Measurements from ENCODE around the gene CADM1.

Gene CADM1

DNA sequence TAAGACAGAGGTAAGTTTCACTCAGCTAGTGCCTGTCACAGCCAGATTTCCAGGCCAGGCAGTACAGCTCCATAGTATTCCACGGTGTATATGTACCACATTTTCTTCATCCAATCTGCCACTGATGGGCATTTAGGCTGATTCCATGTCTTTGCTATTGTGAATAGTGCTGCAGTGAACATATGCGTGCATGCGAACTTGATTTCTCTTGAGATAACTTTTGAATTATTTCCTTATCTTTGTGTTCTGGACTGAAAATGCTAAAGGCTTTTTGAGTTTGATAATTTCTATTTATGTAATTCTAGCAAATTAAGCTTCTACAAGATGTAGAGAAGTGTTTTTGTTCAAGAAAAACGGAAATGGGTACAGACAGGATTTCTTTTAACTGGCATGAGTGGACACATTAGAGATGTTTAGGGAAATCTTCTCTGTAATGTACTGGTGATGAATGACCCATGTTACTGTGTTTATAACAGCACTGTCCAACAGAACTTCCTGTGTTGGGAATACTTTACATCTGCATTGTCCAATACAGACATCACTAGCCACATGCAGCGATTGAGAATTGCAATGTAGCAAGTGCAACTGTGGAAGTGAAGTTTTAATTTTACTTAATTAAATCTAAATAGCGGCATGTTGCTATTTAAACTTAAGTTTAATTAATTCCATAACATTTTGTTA lies 151.3 kb downstream of the CADM1 start:
- no peak for DNase-seq (ENCODE audit: low read depth in 2 of 2)

DNA sequence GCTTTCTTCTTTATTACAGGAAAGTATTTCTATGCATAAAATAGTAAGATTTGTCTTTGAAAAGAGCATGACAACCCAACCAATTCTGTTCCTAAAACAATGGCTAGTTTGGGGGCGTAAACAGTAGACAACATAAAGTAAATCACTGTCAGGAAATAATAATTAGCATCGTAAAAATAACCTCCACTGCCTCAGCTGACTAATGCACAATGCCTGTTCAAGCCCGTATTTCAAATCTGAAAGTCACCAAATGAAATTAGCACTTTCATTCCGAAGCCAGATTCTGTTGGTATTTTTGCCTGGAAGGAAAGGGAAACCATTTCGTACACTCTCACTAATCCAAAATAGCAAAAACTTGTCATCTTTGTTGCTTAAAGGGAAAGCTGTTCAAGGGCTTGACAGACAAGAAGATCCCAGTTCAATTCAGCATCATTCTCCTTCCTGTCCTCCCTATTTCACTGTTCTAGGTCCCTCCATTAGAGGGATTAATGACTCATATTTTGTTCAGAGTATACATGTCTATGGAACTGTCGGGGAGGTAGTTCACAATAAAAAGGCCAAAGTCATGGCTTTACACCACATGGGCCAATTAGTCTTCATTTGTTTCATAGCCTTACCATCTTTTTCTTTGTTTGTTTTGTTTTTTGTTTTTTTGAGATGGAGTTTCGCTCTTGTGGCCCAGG lies 154.7 kb downstream of the CADM1 start:
- DNase-seq (ENCODE audit: low read depth in 2 of 2), result no peak

DNA sequence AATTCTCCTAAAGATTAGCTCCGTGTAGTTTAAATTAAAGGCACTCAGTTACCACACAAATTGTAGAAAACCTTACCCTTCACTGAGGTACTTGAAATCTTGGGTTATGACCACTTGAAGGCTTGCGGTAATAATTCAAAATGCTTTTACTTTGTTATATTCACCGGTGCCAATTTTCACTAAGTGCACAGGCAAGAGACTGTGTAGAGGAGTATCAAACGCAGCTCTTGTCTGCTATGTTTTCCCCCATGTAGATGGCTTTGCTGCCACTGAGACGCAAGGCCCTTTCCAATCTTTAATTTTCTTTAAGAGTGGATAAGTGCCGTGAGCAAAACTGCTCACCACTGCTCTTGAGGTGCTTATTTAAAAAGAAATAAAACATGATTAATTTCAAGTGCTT lies 155.8 kb downstream of the CADM1 start:
- no peak for DNase-seq (ENCODE audit: low read depth in 2 of 2)

DNA sequence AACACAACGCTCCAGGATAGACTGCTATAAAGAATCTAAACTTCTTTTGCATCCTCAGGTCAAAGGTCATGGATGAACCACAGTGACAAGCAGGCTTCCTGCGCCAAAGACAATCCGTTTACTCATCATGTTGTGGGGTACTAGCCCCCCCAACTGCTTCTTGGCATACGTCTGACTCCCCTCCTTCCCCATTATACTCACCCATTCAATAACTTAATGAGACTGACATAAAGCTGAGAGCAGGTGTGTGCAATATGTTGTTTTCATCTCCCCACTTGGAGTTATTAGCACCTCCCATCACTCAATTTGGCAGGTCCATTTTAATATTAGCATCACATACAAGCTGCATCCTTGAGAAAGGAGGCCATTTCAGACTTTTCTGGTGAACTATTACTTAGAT lies 157.1 kb downstream of the CADM1 start:
- no peak for DNase-seq (ENCODE audit: low read depth in 2 of 2)

DNA sequence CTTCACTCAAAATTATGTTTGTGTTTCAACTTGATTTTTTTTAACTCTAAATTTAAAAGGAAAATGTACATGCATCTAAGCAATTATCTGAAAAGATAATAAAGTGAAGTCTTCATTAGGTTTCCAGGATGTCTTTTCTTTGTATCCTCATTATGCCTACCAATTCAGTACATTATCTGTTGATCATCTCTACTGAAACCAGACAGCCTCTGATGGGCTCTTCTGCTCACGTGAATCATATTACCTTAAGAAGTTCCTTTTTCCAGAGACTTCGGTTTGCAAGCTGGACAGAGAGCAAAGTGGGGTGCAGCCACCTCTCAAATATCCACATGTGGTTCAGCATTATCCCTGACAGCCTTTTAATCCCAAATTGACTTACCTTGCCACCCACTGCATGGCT lies 158.4 kb downstream of the CADM1 start:
- no peak for DNase-seq (ENCODE audit: low read depth in 2 of 2)

DNA sequence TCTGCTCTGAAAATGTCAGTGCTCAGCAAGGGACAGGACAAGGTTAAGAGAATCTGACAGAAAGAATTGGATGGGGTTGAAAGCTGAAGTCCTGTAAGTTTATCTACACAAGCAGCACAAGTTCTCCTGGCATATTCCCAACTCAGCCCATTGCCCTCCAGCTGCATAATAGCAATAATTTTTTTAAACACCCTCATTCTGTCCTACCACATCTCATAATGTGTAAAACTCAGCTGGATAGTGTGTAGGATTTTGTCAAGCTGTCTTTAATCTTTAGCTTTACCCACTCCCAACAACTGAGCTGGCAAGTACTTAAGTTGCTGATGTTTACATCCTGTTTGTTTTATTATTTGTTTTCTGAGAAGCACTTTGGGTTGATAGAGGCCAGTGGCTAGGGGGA lies 158.9 kb downstream of the CADM1 start:
- no peak for DNase-seq (ENCODE audit: low read depth in 2 of 2)

DNA sequence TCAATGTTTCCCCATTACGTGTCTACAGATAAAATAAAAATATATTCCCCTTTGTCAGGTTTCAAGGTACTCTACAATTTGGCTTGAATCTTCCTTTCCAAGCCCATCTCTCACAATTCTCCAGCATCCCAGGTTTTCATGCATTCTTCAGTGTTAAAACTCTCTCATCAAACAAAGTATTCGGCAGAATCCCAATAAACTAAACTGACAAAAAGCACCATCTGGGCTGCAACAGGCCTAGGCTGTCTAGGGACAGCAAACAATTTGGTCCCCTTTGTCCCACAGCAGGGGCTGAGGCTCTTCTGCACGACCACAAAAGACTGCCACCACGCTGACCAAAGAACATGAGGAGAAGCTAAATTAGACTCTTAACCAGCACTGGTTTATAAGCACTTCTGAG lies 159.4 kb downstream of the CADM1 start:
- no peak for DNase-seq (ENCODE audit: low read depth in 2 of 2)

DNA sequence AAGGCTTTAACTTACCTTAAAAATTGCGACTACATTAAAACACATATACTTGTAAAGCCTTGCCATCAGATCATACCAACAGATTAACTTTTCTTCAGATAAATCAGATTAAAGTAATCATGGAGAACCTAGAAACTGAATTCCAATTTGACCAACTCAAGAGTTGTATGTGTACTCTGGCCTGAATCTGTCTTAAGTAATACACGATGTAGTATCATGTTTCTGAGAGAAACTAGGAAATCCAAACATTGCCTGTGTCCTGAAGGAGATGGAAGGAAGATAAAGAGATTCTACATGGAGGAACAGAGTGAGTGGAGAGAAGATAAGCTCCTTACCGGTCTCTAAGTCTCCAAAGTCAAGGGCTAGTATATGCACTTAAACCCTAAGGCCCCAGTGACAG lies 162.1 kb downstream of the CADM1 start:
- no peak for DNase-seq (ENCODE audit: low read depth in 2 of 2)

DNA sequence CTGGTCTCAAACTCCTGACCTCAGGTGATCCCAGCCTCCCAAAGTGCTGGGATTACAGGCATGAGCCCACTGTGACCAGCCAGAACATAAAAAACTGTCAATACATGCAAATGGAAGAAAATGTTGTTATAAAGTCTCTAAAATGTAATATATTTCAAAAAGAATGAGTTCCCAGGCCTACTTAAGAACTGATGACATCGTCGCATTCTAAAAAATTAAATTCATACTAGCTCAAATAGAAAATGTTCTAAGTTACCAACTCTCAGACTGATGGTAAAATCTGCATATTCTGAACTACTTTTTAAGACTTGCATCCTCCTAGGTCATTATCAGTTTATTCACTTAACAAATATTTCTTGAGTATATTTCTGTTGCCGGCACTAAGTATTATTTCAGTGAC lies 163.3 kb downstream of the CADM1 start:
- no peak for DNase-seq (ENCODE audit: low read depth in 2 of 2)

DNA sequence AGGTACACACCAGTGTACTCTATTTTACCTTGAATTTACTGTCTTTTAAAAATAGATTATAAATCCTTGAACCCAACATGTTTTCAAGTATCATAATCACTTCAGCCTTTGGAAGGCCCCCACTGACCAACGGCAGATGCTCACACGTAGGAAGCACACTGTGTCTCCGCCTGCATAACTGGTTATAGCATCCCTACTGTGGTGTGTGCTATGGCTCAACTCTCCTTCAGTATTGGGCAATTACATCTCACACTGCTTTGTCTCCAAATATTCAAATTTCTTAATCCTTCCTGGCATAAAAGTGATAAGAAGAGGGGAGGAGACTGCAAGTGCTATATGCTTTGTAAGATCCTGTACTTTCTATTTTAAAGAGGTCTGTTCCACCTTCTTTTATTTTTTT lies 165.7 kb downstream of the CADM1 start:
- no peak for DNase-seq (ENCODE audit: low read depth in 2 of 2)

DNA sequence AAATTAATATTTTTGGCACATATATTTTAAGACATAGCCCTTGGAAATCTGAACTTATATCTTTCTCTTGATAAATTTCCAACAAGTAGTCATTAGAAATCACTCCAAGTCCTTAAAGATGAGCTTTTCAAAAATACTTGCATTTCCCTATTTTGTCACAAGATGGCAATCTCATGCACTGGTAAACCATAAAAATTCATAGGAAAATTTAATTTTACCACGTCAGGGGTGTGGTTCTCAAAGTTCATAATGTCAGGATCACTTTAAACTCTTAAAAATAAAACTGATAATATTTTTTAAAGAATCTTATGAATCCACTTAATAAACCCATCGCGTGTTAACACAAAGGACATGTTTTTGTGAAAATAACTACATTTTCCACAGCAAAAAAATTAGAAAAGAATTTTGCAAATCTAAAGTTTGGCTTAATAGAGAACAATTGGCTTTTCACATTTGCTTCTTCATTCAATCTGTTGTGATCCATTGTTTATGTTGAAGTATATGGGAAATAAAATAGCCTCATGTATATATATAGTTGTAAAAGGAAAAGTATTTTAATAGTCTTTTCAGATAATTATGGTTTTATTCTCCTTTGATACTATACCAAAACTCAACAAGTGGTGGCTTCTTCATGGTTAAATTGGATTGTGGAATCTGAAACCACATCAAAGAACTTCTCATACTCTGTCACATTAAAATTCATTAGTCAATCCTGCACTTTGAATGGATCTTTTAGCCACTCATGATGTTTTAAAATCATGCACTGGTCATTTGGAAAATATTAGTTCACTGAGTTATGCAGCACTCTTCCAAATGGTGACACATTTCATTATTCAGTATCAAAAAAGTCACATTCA lies 169.1 kb downstream of the CADM1 start:
- no peak for DNase-seq (ENCODE audit: low read depth in 2 of 2)

DNA sequence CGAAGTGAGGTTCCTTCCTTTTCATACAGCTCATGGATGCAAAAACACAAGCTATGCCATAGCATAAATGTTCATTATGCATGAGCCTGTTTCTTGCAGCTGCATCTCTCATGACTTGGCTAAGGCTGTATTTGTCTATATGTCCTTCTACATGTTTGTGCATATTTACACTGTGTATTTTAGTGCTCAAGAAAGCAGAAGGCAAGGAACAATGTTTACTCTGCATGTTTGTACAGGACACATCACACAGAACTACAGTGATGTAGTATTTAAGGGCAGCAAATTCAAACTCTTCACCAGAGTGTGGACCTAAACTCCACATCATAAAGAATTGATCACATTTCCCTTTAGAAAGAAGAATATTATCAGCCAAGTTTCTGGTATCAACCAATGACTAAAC lies 170.3 kb downstream of the CADM1 start:
- no peak for DNase-seq (ENCODE audit: low read depth in 2 of 2)

DNA sequence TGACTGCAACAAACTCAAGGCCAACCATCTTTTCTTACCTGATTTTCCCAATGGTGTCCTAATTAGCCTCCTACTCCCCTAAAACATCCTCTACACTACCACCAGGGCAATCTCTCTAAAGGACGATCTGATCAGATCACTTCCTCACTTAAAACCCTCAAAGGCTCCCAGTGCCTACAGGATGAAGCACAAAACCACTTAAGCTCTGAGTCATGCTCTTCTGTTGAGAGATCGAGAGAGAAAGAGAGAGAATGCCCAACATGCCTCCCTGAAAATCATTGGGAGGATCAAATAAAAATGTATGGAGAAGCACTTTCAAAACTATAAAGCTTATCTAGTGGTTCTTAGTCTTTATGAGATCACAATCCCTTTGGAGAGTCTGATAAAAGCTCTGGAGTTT lies 171.1 kb downstream of the CADM1 start:
- DNase-seq (ENCODE audit: low read depth in 2 of 2), result no peak

DNA sequence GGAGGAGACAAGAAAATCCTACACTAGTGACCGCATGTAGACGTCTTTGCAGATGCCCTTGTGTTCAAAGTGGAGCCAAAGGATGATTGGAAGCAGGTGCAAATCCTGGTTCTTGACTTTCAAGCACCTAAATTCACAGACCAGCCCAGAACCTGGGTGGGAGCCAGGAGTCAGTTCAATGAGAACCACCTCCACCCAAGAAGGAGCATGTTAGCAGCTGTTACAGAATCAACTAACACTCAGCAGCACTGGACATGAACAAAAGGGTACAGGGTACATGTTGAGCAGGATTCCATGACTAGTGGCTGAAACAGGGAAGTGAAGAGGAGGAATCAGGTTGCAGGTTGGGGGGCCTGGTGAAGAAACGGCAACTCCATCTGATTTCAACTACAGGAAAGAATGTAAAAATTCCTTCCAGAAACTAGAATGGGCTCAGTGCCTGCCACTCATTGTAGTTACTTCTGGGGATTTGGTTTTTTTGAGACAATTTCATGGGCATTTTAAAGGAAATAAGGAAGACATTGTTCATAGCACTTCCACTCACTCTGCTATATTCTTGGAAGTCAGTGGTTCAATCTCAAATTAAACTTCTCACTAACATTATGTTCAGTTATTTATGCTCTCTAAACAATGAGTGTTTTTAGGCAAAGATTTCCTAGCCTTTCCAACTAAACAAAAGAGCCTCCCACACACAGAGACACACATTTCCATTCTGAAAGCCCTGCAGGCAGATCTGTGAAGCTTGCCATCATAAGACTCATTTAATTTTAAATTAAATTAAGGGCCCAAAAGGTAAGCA lies 173.3 kb downstream of the CADM1 start:
- DNase-seq (ENCODE audit: low read depth in 2 of 2), result no peak

DNA sequence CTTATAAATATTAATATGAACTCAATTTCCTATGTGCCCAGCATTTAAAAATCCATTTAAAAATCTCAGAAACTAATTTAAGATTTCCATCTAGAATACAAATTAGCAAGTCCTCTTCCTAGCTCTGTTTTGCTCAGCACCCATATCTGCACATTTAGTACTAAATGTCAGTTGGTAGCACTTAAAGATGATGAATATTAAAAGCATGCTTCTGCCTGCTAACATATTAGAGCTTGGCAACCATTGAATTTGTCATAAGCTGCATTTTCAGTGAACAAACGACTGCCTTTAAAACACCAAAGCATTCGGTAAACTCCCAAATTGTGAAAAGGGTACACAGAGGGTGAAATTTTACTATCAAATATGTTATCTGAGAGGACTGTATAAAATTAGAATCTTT lies 177.7 kb downstream of the CADM1 start:
- DNase-seq (ENCODE audit: low read depth in 2 of 2), result no peak

DNA sequence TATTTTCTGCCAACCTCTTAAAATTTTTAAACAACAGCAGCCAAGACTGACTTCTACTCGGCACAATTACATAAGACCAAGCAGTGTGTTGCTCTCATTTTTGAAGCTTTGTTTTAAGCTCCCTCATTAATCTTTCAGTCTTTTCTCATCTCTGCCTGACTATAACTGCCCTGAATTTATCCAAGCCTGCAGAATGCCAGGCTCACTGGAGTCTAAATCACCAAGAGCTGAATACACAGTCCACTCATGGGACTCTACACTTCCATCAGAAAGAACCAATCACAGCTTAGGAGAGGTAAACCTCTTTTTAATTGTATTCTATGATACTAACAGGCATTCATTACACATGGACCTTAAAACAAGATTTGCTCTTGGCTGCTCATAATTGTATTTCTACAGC lies 178.7 kb downstream of the CADM1 start:
- DNase-seq (ENCODE audit: low read depth in 2 of 2), result no peak

DNA sequence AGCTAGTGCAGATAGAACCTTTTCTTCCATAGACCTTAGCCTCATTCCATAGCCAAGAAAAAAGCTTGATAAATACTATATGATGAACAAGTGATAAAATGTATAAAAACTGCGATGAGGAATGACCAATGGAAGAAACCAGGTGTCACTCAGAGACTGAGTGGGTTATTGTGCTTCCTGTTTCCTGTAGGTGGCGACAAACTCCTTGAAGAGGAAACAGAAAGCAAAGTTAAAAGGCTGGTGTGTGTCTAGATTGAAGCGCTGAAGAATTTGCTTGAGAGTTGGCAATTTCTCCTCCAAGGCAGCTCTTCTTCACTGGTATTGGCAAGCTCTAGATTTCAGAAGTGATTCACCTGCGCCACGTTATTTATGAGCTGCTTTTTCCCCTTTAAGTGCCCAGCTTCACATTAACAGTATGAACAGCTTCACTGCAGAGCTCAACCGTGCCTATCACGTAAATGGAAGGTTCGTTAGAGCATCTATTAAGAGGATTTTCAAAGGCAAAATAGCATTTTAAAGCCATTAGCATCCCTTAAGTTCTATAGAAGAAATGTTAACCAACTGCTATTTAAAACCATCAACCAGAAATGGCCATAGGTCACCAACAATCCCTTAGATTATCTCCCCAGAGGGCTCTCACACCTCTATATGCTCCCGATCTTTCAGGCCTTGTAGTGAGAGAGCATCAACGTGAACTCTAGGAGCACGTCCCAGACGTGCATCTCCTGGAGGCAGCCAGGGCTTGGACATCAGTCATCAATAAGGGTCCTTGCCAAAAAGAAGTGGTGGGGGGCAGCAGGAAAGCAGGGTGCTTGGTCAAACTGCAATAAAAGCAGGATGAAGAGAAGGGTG lies 179.4 kb downstream of the CADM1 start:
- DNase-seq (ENCODE audit: low read depth in 2 of 2), result peak in 1 of 2 donors; percentile 5

DNA sequence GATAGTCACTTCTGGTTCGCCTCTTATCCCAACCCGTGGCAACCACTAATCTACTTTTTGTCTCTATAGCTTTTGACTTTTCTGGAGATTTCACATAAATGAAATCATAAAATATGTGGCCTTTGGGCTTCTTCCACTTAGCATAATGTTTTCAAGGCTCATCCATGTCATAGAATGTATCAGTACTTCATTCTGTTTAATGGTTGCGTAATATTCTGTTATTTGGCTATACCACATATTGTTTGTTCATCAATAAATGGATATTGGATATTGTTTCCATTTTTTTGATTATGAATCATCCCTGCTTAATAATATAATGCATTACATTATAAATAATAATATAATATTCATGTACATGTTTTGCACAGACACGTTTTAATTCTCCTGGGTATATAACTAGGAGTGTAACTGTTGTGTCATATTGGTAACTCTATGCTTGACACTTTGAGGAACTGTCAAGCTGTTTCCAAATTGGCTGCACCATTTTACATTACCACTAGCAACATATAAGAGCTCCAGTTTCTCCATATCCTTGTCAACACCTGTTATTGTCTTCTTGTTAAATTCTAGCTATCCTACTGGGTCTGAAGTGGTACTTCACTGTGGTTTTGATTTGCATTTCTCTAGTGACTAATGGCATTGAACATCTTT lies 181.5 kb downstream of the CADM1 start:
- no peak for DNase-seq (ENCODE audit: low read depth in 2 of 2)

DNA sequence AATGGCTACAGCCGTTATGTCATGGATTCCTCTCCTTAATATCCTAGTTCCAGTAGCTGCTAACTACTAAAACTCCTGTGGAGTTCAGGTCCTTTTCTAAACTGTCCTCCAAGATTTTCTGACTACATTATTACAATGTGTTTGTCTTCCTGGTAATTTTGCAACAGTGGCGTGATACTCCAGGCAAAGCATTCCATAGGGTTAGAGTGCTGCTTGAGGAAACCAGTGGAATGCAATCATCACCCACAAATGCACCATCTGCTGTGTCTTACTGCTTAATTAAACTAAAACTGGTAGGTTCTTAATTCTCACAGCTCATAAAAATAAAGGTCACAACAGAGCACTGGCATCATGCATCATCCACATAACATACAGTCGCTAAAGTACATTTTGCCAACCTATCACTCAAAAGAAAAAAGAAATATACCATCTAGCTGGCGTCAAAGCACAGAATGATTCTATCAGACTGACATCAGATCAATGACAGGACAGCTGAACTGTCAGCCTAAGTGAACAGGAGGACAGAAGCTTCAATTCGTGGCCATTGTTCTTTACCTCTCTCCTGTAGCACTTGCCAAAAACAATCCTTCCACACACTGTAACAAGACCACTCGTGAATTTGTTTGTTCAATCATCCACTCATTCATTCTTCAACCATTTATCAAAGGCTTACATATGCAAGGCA lies 182.5 kb downstream of the CADM1 start:
- no peak for DNase-seq (ENCODE audit: low read depth in 2 of 2)

All from stimulated activated CD8-positive, alpha-beta memory T cell treated with anti-CD3 and anti-CD28 coated beads, Interleukin-2, amount 100 ng/mL, for 1 hour (primary cell).